ENCODE data around the gene RAD9A. TPM values are rescaled to one million over a fixed set of nuclear protein-coding genes. Genes with fewer than 3 reads are reported as not detected.

The RAD9A gene
- total and polyA plus RNA-seq, 2 donors (not counting 1 experiment from before 2014, with no cell fraction given), result 3.5 to 3.8 TPM

DNA sequence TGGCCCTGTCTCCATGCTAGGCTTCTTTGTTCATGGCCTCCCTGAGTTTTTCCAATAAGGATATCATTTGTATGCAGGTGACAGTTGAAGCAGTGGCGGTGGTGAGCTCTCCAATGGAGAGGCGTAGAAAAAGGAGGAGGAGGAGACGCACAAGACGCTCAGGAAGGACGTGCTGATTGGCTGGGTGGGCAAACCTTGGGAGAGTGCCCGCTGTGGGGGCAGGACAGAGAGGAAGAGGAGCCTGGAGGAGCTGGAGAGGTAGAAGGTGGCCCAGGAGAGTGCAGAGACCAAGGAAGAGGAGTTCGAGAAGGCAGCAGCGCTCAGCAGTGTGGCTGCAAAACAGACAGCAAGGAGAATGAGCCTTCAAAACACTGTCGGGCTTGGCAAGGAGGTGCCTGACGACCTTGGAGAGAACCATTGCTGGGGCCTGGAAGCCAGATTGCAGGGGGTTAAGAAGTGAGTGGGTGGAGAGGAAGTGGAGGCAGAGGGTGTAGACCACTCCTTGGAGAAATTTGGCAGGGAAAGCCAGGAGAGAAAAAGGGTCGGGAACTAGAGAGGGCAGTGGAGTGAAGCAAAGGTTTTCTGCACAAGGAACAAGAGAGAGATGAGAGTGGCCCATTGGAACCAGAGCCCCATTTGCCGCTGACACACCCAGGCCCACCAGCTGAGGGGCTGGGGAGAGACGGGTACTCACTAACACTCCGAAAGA lies 25.9 kb upstream of the RAD9A start:
- H3K4me3 ChIP-seq (replicated peaks in 1 of 4; ENCODE audit: control extremely low read depth in 1 of 4, insufficient read depth in 1 of 4, low read depth in 3 of 4, low read length in 4 of 4), result no peak overlapping the region
- H3K4me1 ChIP-seq (ENCODE audit: control insufficient read depth, extremely low read depth, insufficient read depth, low read length), result peaks cover 33% of the 10 kb centered on the region
- no peak overlapping the region for H2AFZ ChIP-seq (ENCODE audit: low read length)
- peaks cover 23% of the 10 kb centered on the region for H3K79me2 ChIP-seq (ENCODE audit: control insufficient read depth, insufficient read depth, low read length)
- H3K27me3 ChIP-seq (ENCODE audit: control insufficient read depth, insufficient read depth, low read length), result no peaks in the 10 kb centered on the region
- TF ChIP-seq EZH2 (IDR thresholded peaks at IDR 0.05; ENCODE audit: low read length, missing control alignments), result no peak
- TF ChIP-seq, protein P1, sequence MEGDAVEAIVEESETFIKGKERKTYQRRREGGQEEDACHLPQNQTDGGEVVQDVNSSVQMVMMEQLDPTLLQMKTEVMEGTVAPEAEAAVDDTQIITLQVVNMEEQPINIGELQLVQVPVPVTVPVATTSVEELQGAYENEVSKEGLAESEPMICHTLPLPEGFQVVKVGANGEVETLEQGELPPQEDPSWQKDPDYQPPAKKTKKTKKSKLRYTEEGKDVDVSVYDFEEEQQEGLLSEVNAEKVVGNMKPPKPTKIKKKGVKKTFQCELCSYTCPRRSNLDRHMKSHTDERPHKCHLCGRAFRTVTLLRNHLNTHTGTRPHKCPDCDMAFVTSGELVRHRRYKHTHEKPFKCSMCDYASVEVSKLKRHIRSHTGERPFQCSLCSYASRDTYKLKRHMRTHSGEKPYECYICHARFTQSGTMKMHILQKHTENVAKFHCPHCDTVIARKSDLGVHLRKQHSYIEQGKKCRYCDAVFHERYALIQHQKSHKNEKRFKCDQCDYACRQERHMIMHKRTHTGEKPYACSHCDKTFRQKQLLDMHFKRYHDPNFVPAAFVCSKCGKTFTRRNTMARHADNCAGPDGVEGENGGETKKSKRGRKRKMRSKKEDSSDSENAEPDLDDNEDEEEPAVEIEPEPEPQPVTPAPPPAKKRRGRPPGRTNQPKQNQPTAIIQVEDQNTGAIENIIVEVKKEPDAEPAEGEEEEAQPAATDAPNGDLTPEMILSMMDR (conservative IDR thresholded peaks at IDR 0.05 in 1 of 2, IDR thresholded peaks at IDR 0.05 in 1 of 2; ENCODE audit: low read depth in 1 of 2, low read length in 2 of 2), result no peak
- H3K9ac ChIP-seq (ENCODE audit: insufficient read depth, low read length), result no peak overlapping the region
- H4K20me1 ChIP-seq (ENCODE audit: control insufficient read depth, extremely low read depth, insufficient read depth, low read length), result no peaks in the 10 kb centered on the region
- no peak overlapping the region for H3K27ac ChIP-seq (ENCODE audit: insufficient read depth, low read length)
- H3K36me3 ChIP-seq (ENCODE audit: control insufficient read depth, insufficient read depth, low read length), result peaks cover 12% of the 10 kb centered on the region
- DNase-seq (ENCODE audit: low read depth in 2 of 2), result no peak
- H3K4me2 ChIP-seq (ENCODE audit: extremely low read depth, insufficient read depth, low read length), result no peak overlapping the region
- H3K9me3 ChIP-seq (ENCODE audit: control insufficient read depth, insufficient read depth, low read depth, low read length), result no peaks in the 10 kb centered on the region

DNA sequence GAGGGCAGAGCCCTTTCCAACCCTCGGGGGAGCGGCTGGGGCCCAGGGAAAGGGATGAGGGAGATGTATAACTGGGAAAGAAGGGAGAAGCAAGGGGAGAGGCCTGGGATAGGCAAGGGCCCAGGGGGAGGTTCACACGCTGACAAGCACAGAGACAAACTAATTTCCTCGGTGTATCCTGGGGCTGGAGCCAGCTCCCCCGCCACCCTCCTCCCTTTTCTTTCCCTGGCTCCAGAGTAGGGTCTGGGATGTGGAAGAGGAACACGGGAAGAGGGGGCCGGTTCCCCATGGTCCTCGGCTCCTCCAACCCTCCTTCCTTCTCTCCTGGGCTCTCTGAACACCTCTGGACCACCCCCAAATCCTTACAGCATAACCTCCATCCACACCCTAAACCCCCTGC lies 25.2 kb upstream of the RAD9A start:
- peaks cover 12% of the 10 kb centered on the region for H3K36me3 ChIP-seq (ENCODE audit: control insufficient read depth, insufficient read depth, low read length)
- no peaks in the 10 kb centered on the region for H3K9me3 ChIP-seq (ENCODE audit: control insufficient read depth, insufficient read depth, low read depth, low read length)
- no peak overlapping the region for H3K4me3 ChIP-seq (replicated peaks in 1 of 4; ENCODE audit: control extremely low read depth in 1 of 4, insufficient read depth in 1 of 4, low read depth in 3 of 4, low read length in 4 of 4)
- H3K9ac ChIP-seq (ENCODE audit: insufficient read depth, low read length), result no peak overlapping the region
- H3K27me3 ChIP-seq (ENCODE audit: control insufficient read depth, insufficient read depth, low read length), result no peaks in the 10 kb centered on the region
- peak overlapping the region; percentile 23 for H3K4me2 ChIP-seq (ENCODE audit: extremely low read depth, insufficient read depth, low read length)
- H3K79me2 ChIP-seq (ENCODE audit: control insufficient read depth, insufficient read depth, low read length), result peaks cover 29% of the 10 kb centered on the region
- no peak overlapping the region for H2AFZ ChIP-seq (ENCODE audit: low read length)
- no peak overlapping the region for H3K27ac ChIP-seq (ENCODE audit: insufficient read depth, low read length)
- peaks cover 40% of the 10 kb centered on the region for H3K4me1 ChIP-seq (ENCODE audit: control insufficient read depth, extremely low read depth, insufficient read depth, low read length)
- no peaks in the 10 kb centered on the region for H4K20me1 ChIP-seq (ENCODE audit: control insufficient read depth, extremely low read depth, insufficient read depth, low read length)
- TF ChIP-seq EZH2 (IDR thresholded peaks at IDR 0.05; ENCODE audit: low read length, missing control alignments), result no peak
- TF ChIP-seq, protein P1 (conservative IDR thresholded peaks at IDR 0.05 in 1 of 2, IDR thresholded peaks at IDR 0.05 in 1 of 2; ENCODE audit: low read depth in 1 of 2, low read length in 2 of 2), result no peak
- DNase-seq (ENCODE audit: low read depth in 2 of 2), result peak in 1 of 2 donors; percentile 64

DNA sequence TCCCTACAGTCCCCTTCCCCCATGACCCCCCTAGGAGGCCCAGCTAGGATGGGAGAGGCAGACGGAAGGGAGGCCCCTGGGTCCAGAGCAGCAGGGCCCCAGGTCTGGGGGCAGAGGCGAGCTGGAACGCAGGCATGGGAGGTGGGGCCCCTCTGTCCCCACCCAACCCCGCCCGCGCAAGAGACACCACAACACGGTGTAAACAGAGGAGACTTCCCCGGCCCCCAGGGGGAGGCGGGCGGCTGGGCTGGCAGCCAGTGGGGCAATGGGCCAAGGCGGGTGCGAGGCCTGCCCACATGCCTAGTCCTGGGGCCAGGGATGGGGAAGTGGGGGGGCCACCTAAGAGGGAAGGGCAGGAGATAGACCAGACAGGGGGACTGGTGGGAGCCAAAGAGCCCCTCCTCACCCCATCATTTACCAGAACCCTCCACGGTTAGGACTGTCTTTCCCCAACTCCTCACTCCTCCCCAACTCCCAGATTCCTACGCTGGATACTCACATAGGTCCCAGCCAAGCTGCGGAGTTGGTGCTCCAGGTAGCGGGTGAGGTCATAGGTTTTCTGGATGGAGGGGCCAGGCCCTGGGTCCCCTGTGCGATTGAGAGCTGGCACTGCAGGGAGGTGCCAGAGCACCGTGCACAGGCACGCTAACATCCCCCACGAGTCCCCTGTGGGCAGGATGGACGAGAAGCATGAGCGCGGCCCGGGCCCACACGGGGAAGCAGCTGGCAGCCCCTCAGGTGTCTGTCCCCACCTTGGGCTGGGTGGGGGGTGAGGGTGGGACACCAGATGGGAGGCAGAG lies 24.6 kb upstream of the RAD9A start:
- no peak overlapping the region for H3K4me3 ChIP-seq (replicated peaks in 1 of 4; ENCODE audit: control extremely low read depth in 1 of 4, insufficient read depth in 1 of 4, low read depth in 3 of 4, low read length in 4 of 4)
- peak; percentile 46 to 62 for DNase-seq (ENCODE audit: low read depth in 2 of 2)
- no peak overlapping the region for H3K27ac ChIP-seq (ENCODE audit: insufficient read depth, low read length)
- H3K9ac ChIP-seq (ENCODE audit: insufficient read depth, low read length), result no peak overlapping the region
- H3K36me3 ChIP-seq (ENCODE audit: control insufficient read depth, insufficient read depth, low read length), result peaks cover 12% of the 10 kb centered on the region
- peak overlapping the region; percentile 23 for H3K4me2 ChIP-seq (ENCODE audit: extremely low read depth, insufficient read depth, low read length)
- TF ChIP-seq, protein P1 (conservative IDR thresholded peaks at IDR 0.05 in 1 of 2, IDR thresholded peaks at IDR 0.05 in 1 of 2; ENCODE audit: low read depth in 1 of 2, low read length in 2 of 2), result no peak
- no peak for TF ChIP-seq EZH2 (IDR thresholded peaks at IDR 0.05; ENCODE audit: low read length, missing control alignments)
- H3K27me3 ChIP-seq (ENCODE audit: control insufficient read depth, insufficient read depth, low read length), result no peaks in the 10 kb centered on the region
- H3K79me2 ChIP-seq (ENCODE audit: control insufficient read depth, insufficient read depth, low read length), result peaks cover 35% of the 10 kb centered on the region
- no peaks in the 10 kb centered on the region for H3K9me3 ChIP-seq (ENCODE audit: control insufficient read depth, insufficient read depth, low read depth, low read length)
- H4K20me1 ChIP-seq (ENCODE audit: control insufficient read depth, extremely low read depth, insufficient read depth, low read length), result no peaks in the 10 kb centered on the region
- no peak overlapping the region for H2AFZ ChIP-seq (ENCODE audit: low read length)
- H3K4me1 ChIP-seq (ENCODE audit: control insufficient read depth, extremely low read depth, insufficient read depth, low read length), result peaks cover 44% of the 10 kb centered on the region

Data from fibroblast of lung (primary cell).